GM21737 (cell line): ENCODE results near the gene SSNA1.

ENCODE experiments used
- ATAC-seq: cut with Tn5 transposase; IDR thresholded peaks from one replicate; pipeline ENCODE4 v1.9.1; 2021; ENCODE audit warnings: mild to moderate bottlenecking, moderate library complexity; ENCODE audit not compliant: unreplicated experiment

SSNA1 gene

DNA sequence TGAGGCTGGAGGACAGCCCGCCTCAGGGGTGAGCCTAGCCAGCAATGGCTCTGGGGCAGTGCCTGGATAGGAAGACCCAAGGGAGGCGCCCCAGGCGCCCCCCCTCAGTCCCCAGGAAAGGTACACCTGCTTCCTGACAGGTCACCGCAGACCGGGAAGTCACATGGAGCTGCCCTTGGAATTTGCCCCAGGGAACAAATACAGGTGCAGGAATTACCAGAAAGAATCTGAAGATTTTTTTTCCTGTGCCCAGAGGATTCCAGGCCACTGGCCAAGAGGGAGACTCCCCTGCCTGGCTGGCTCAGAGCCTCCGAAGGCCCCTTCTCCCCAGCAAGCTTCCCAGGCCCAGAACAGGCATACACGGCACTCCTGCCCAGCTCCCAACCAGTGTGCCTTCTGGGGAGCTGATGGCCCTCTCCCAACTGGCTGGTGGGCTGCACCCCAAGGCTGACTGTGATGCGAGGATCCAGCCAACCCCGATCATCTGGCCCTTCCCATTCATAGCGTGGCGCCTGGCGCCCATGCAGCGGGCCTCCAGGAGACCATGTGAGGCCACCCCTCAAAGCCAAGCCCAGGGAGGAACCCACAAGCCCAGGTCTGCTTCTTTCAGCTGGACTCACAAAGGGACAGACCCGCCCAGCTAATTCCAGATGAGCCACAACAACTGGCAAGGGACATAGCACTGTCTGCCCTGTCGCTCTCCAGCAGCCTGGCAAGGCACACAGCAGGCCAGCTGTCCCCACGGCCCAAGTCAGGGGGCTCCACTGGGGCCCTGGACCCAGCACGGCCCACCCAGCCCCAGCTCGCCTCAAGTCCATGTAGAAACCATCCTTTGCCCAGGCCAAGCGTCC is 9.8 kb downstream of the SSNA1 start:
- no peak for ATAC-seq

DNA sequence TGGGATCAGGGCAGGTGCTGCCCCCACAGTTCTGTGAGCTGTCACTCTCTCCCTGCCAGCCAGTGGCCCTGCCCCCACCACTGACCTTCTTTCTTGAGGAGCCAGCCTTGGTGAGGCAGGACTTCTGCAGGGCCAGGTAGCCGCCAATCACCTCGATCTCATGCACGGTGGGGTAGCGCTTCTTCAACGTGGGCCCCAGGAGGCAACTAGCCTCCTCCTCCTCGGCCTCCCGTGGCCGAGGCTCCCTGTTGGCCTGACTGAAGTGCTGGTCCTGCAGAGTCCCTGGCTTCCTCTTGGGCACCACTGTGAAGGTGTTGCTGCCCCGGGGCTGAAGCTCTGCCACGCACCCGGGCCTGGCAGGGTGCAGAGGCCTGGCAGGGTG is 10.4 kb downstream of the SSNA1 start:
- no peak for ATAC-seq

DNA sequence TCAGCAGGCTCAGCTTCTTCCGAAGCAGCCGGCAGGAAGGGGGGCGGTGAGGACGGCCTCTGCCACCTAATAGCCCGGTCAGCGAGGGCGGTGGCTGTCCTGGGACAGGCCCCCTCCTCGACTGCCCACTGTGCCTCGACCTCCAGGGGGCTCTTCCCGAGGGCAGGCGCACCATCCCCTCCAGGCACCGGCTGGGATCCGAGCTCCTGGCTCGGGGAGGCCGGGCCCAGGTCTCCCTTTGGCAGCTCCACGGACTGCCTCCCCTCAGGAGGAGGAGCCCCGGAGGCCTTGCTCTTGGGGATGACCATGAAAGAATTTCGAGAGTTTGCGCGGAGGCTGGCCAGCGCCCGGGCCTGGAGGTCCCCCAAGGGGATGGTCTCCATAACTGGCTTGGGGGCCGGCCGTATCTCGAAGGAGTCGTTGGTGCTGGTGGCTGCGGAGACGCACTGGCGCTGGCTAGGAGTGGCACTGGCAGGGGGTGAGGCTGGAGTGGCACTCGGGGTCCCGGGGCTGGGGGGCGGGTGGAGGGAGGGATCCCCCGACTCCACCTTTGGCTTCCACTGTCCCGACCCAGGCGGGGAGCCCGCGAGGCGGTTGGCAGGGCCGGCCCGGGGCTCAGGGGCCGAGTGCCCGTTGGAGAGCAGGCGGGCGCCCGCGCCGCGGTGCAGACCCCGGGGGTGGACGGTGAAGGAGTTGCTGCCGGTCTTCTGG is 11.1 kb downstream of the SSNA1 start:
- ATAC-seq = no peak

DNA sequence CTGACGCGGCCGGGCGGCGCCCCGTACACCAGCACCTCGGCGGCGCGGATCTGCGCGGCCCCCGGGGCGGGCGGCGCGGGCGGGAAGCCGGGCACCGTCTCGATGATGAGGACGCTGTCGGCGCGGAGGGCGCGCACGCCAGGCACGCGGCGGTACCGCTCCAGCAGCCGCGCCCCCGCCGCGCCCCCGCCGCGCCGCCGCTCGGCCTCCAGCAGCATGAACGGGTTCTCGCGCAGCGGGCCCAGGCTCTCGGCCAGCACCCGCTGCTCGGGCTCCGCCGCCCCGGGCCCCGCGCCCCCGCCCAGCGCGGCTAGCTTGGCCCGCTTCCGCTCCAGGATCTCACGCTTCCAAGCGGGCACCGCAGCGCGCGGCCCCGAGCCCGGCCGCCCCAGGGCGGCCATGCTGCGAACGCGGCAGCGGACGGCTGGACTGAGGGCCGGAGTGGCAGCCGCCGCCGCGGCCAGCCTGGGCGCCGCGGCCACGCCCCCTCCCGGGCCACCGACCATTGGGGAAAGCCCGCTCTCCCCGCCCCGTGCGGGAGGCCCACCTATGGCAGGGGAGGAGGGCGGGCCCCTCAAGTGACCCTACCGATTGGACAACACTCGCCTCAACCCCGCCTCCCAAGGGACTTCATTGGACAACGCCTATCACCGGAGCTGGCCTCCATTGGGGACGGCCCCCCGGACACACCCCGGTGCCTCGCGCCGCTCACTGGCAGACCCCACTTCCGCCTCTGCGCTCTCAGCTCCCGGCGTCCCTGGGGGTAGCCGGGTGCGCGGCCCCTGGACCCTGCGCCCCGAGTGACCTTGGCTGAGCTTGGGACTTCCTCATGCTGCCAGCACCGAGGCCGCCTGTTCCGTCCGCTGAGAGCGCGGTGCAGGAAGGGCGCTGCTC is 12.1 kb downstream of the SSNA1 start, which contains the start of gene TPRN:
Gene TPRN, minus strand, starts transcription at position 431 of the 894 bp plus-strand sequence. Its CDS starts 30 bp downstream, at position 401.
- peak; percentile 82 for ATAC-seq

DNA sequence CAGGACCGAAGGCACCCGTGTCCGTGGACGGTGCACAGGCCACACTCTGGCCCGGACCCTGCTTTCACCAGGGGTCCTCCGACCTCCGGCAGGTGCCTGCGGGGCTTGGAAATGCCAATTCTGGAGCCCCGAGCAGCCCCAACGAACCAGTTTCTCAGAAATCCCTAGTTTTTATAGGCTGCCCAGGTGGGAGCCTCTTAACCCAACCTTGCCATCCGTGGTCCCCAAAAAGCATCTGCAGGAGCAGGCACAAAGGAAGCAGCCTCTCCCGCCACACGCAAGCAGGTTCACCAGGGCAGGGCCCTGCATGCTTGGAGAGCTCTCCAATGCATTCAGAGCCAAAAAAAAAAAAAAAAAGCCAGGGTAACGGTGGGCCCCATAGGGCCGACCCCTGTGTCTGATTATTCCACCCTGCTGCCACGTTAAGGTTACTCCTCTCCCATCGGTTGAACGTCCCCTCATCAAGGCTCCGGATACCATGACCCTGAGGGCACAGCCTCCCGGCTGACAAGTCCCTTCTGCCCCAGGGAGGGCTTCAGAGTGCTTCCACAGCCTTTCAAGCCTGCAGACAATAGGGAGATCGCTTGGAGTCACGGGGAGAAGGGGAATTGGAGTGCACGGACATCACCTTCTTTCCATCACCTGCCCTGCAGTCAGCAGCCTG is 12.9 kb downstream of the SSNA1 start:
- no peak for ATAC-seq

DNA sequence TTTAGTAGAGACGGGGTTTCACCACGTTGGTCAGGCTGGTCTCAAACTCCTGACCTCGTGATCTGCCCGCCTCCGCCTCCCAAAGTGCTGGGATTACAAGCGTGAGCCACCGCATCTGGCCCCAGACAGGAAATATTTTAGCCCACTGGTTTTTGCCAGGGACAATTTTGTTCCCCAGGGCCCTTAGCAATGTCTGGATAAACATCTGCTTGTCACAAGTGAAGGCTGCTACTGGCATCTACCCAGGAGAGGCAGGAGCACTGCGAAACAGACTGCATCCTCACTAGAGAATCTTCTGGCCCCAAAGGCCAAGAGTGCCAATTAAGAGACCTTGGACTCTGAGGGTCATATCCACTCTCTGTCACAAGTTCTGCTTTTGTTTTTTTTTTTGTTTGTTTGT is 14.5 kb downstream of the SSNA1 start:
- no peak for ATAC-seq

DNA sequence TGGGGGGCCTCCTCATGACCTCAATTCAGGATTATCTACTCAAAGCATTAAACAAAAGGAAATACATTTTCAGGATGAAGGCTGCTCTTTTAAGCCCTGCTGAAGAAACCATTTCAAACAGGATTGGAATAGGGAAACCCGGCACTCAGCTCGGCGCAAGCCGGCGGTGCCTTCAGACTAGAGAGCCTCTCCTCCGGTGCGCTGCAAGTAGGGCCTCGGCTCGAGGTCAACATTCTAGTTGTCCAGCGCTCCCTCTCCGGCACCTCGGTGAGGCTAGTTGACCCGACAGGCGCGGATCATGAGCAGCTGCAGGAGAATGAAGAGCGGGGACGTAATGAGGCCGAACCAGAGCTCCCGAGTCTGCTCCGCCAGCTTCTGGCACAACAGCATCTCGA is 16.3 kb downstream of the SSNA1 start:
- ATAC-seq = no peak

DNA sequence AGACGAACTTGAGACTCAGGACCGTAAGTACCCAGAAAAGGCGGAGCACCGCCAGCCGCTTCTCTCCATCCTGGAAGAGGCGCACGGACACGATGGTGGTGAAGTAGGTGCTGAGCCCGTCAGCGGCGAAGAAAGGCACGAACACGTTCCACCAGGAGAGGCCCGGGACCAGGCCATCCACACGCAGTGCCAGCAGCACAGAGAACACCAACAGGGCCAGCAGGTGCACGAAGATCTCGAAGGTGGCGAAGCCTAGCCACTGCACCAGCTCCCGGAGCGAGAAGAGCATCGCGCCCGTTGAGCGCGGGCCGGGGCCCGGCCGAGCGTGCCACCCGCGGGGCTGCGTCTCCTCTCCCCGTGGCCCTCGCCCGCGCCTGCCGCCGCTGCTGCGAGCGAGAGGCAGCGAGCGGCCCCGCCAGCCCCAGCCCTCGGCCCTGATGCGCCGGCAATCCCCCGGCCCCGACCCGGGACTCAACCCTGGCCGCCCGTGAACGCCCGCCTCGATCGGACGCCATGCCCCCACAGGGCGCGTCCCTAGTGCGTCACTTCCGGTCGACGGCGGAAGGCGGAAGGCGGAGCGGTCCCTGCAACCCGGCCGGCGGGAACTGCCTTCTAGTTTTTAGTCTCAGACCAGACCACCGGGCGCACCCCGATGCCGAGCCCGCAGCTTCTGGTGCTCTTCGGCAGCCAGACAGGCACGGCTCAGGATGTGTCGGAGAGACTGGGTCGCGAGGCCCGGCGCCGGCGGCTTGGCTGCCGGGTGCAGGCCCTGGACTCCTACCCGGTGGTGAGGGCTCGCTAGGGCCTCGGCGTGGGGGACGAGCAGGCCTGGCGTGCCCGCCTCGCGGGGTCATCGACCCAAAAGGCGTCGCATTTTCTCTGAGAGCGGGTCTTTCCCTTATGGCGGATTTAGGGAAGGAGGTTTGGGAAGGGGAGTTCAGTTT is 16.9 kb downstream of the SSNA1 start, which contains the start of the genes NDOR1 and TMEM203:
Gene NDOR1, plus strand, starts transcription at position 575 of the 944 bp plus-strand sequence. Its CDS starts 78 bp downstream, at position 653.
Gene TMEM203, minus strand, starts transcription at position 523 of the 944 bp plus-strand sequence. Its CDS starts 234 bp downstream, at position 289.
- peak; percentile 42 for ATAC-seq

DNA sequence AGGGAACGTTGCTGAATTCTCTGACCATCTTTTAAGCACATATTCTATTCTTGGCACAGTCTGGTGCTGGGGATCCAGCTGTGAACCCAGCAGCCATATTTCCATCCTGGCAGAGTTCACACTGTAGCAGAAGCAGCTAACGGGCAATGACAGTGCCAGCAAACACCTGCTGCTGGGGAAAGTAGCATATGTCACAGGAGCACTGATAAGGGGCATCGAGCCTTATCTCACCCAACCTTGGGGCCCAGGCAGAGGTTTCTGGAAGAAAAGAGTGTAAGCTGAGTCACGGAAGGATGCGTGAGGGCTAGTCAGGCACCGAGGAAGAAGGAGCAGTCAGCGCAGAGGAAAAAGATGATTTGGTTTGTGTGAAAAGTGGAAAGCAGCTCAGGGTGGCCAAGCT is 18.1 kb downstream of the SSNA1 start:
- no peak for ATAC-seq

DNA sequence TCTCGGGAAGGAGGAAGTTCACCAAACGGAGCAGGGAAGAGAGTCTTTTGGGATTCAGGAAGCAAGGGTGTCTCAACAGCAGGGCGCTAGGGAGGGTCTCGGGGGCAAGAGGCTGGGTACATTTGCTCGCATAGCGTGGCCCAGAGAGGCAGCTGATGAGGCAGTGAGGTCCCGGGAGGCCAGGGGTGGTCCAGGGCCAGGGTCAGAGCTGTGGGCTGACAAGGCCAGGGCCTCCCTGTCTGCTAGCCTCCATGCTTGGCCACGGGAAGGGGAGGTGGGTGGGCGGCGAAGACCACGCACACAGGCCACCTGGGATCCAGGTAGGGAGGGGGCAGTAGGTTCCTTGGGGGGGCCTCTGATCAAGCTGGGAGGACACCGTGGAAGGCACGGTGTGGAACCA is 23.1 kb downstream of the SSNA1 start:
- ATAC-seq = no peak

DNA sequence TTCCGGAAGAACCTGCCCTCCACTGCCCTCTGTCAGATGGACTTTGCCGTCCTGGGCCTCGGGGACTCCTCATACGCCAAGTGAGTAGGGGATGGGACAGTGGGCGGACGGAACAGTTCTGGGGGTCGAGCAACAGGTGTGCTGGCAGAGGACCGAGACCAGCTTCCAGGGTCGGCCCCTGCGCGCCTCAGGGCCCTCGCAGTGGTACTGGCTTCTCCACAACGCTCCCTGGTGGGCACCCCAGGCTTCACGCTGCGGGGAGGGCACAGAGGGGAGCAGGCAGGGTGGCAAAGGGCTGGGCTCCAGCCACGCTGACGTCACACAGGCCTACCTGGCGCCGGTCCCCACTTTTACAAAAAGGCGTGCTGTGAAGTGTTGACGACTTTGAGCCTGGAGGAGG is 24.0 kb downstream of the SSNA1 start:
- no peak for ATAC-seq

DNA sequence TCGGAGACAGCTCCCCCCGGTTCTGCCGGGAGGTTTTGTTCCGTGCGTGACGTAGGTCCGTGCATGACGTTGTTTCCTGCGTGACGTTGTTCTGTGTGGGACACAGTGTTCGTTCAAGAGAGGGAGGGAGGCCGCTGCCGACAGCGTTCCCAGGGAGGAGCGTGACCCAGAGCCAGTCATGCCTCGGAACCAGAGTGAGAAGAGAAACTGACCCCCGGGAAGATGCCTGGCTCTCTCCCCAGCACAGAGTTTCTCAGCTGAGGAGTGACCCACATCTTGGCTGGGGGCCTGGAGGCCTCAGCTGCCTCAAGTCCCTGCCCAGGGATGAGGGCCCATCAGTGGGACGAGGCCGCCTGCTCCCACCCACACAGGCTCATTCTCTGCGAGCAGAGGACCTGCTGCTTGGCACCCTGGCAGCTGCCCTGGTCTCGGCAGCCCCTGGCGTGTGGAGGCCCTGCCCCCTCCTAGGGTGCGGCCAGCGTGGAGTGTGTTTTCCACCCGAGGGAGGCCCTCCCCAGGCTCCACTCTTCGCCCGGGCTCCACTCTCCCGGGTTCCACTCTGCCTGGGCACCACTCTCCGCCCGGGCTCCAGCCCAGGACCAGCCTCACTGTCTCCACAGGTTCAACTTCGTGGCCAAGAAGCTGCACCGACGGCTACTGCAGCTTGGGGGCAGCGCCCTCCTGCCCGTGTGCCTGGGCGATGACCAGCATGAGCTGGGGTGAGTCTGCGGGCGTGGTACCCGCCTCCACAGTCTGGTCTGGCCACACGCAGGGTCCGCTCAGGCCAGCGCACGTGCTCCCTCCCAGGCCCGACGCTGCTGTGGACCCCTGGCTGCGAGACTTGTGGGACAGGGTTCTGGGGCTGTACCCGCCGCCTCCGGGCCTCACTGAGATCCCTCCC is 24.9 kb downstream of the SSNA1 start:
- no peak for ATAC-seq

DNA sequence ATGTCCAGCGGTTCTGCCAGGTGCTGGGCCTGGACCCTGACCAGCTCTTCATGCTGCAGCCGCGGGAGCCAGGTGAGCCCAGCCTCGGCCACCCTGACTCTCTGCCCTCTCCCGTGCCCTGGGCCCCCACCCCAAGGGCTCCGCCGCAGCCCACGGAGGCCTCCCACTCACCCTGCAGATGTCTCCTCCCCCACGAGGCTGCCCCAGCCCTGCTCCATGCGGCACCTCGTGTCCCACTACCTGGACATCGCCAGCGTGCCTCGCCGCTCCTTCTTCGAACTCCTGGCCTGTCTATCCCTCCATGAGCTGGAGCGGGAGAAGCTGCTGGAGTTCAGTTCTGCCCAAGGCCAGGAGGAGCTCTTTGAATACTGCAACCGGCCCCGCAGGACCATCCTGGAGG is 26.1 kb downstream of the SSNA1 start:
- no peak for ATAC-seq

DNA sequence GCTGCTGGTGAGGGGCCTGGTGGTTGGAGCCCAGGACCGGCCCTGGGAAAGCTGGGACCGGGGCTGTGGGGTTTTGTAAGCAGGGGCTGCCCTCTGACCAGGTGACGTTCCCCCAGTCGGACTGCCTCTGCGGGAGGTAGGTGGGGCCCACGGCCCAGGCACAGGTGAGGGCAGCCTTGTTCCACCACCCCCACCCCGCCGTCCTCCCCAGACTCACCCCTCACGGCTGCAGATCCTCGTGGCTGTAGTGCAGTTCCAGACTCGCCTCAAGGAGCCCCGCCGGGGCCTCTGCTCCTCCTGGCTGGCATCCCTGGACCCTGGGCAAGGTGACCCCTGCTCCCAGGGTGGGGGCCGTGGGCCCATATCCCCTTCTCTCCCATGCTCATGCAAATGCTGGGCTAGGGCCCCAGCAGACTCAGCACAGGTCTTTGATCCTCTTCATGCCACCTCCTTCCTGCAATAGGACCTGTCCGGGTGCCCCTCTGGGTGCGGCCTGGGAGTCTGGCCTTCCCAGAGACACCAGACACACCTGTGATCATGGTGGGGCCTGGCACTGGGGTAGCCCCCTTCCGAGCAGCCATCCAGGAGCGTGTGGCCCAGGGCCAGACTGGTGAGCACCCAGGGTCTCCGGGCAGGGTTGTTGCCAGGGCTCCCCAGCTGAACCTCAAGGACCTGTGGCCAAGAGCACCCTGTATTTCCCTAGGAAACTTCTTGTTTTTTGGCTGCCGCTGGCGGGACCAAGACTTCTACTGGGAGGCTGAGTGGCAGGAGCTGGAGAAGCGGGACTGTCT is 26.9 kb downstream of the SSNA1 start:
- no peak for ATAC-seq

DNA sequence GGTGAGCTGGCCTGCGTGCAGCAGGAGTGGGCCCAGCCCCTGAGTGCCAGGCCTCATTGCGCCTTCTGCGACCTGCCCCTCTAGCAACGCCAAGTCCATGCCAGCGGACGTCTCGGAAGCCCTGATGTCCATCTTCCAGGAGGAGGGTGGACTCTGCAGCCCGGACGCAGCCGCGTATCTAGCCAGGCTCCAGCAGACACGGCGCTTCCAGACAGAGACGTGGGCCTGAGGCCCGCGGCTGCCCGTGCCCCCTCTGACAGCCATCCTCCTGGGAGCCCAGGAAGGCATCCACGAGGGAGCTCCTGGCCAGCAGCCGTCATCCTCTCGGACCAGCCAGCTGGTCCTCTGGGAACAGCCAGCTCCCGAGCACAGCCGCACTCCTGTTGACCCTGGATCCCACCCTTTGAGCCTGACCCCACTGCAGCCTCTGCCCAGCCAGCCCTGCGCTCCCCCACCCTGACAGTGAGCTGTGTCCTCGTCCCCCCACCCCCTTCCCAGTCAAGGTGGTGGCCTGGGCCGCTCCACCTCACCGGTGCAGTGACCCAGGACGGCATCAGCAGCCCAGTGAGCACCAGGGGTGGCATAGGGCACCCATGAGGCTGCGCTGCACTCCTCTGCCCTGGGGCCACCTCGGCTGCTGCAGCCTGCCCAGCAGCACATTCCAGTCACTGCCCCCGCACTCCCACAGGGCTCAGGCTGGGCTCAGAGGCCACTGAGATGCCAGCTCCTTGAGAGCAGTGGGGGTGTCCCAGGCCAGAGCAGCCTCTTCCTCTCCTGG is 27.9 kb downstream of the SSNA1 start:
- ATAC-seq = no peak

DNA sequence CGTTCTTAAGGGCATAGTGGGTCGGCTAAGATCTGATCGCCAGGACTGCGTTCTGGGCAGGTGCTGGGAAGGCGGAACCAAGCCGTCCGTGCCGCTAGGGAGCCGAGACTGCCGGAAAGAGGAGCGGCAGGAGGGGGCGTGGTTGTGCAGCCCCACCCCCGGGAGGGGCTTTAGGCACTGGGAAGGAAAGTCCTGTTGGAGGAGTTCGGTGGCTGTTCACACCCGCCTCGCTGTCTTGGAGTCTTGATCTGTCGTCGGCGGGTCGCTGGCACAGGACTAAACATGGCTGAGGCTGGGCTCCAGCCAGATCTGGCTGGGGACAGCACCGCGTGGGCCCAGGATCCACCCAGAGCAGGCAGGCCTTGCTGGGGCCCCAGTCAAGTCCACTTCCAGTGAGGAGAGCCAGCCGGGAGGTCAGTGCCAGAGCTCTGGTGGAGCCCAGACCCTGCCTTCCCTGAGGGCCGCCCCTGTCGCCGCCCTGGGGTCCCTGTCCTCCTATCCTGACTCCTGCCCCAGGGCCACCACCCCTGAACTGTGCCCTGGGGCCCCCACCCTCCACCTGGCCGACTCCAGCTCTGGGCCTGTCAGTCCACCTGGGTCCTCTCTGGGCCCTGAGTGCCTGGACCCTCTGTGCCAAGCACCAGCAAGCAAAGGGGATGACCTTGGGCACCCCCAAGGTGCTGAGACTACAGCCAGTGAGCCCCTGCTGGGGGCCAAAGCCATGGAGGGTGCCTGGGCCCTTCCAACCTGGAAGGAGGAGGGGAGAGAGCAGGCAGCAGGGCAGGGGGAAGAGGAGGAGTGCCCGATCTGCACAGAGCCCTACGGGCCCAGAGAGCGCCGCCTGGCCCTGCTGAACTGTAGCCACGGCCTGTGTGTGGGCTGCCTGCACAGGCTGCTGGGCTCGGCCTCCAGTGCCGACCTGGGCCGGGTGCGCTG is 29.1 kb downstream of the SSNA1 start:
- ATAC-seq = no peak
